ENCODE data around the gene ELOF1. TPM values are rescaled to one million over a fixed set of nuclear protein-coding genes. Genes with fewer than 3 reads are reported as not detected.

The ELOF1 gene
- total RNA-seq, 1 donor from 2014 or later, result 28.9 TPM

GRCh38 chr19:11538232-11539036 lies 20.6 kb downstream of the ELOF1 start, which contains the start of gene CNN1:
Gene CNN1, plus strand, starts transcription at chr19:11538851. Its CDS starts 77 bp downstream, at chr19:11538928.
- no peak for DNase-seq (ENCODE audit: low spot score)
- no peak for ATAC-seq

GRCh38 chr19:11535792-11536595 lies 23.0 kb downstream of the ELOF1 start:
- ATAC-seq (peak; percentile 93), DNase-seq (ENCODE audit: low spot score) (peak; percentile 83)

GRCh38 chr19:11534948-11535347 lies 24.1 kb downstream of the ELOF1 start:
- ATAC-seq (no peak), DNase-seq (ENCODE audit: low spot score) (no peak)

- ATAC-seq (no peak), DNase-seq (ENCODE audit: low spot score) (no peak)
Measured at GRCh38 chr19:11534538-11534937, 24.5 kb downstream of the ELOF1 start.

DNA sequence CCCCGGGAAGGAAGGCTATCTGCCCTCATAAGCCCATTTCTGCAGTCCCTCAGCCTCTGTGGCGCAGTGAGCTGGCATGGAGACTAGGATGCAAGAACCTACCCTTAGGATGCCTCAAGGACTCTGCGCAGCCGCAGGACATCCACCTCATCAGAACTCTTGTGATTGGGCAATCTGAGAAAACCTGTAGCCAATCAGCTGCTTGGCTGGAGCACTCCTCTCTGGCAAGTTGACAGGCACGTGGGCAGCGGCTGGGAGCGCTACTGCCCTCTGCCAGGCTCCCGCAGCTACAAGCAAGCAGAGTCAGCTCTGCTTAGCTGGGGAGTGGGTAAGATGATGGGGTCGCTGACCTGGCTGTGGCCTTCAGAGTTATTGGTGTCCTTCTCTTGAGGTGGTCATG lies 28.6 kb downstream of the ELOF1 start:
- DNase-seq (ENCODE audit: low spot score), result peak; percentile 85
- peak; percentile 60 for ATAC-seq

DNA sequence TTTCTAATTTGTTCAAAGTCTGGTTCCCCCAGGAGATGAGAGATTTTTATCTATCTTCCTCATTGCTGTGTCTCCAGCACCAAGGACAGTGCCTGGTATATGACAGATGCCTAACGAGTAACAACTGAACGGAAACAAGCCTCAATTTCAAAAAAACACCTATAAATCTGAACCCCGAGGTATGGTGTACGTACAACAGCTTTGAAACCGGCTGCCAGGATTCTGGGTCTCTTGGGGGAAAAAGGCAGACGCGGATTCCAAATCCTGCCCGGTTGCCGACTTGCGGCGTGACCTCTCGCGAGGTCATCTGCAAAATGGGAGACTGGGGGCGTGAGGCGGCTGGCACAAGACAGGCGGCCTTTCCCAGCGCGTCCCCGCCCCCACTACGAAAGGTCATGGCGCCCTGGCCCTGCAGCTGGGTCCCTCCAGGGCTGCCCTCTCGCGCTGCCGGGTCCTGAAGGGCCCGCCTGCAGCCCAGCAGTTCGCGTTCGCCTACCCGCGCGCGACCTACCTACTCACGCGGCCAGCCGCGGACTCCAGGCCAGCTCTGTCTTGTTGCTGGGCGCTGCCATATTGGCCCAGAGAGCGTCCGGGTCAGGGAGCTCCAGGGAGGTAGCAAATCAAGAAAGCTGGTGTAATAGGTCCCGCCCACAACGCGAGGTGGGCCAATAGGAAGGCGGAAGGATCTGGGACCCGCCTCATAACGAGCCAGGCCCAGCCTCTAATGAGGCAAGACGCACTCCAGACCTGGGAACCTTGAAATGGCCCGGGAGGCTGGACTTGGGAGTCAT lies 30.3 kb downstream of the ELOF1 start, which contains the start of gene ECSIT:
ECSIT (minus strand) TSS at position 584 of the 791 bp plus-strand sequence. CDS start 9,964 bp downstream, outside the sequence.
- ATAC-seq (peak; percentile 98), DNase-seq (ENCODE audit: low spot score) (peak; percentile 98)

GRCh38 chr19:11519138-11519537 lies 39.9 kb downstream of the ELOF1 start:
- DNase-seq (ENCODE audit: low spot score) (no peak), ATAC-seq (no peak)

DNA sequence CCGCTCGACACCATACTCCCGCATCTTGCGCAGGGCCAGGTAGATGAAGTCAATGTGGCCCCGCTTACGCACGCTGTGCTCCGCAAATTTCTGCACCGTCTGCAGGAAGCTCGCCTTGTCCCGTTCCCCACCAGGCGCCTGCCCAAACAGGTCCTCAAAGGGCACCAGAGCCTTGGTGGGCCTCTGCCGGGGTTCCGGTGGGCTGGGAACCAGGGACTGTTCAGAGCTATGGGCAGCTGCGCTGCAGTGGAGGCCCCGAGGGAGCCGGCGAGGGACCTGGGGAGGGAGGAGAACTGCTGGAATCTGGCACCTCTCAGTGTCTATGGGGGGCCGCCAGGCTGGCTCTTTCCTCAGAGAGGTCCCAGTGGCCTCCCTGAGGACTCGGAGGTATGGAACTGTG lies 45.1 kb downstream of the ELOF1 start:
- DNase-seq (ENCODE audit: low spot score), result no peak
- no peak for ATAC-seq

DNA sequence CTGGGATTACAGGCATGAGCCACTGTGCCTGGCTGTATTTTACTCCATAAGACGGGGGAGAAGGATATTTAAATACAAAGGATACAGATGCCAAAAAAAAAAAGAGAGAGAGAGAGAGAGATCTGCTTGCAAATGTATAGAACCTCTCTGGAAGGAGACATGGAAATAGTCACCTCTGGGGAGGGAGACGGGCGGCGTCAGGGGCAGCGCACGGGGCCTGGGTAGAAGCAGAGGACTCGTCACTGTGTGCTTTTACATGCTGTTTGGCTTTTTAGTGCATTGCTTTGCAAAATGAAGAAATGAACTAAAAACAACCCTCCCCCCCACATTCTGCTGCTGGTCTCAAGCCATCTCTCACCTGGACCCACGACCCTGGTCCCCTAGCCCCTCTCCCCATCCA lies 48.6 kb downstream of the ELOF1 start:
- no peak for DNase-seq (ENCODE audit: low spot score)

DNA sequence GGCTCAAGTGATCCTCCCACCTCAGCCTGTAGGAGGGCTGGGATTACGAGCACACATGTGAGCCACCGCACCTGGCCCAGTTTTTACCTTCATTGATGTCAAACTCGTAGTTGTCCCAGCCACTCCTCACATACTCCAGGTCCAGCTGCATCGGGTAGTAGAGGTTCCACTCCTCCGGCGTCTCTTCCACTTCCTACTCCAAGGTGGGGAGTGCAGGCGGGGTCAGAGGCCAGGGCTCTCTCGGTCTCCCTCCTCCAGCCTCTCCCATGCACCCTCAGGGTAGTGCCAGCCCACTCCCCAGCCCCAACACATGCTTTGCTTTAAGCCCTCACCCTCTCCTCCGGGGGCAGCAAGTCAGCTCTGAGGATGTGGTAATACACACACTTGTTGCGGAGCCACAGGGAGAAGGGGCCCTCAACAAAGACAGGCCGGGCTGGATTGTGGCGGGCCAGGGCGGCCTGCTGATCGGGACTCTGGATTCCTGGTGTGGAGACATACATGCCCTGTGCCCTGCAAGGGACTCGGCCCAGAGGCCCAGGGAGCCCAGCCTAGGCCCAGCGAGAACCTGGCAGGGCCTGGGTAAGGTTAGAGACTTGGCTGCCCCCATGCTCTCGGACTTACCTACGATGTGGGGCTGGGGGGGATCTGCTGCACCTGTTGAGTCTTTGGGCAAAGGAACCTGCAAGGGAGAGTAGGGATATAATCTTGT lies 51.5 kb downstream of the ELOF1 start:
- ATAC-seq (no peak), DNase-seq (ENCODE audit: low spot score) (no peak)

More for the DNA sequence above, 48.6 kb downstream of the ELOF1 start:
- no peak for ATAC-seq

DNA sequence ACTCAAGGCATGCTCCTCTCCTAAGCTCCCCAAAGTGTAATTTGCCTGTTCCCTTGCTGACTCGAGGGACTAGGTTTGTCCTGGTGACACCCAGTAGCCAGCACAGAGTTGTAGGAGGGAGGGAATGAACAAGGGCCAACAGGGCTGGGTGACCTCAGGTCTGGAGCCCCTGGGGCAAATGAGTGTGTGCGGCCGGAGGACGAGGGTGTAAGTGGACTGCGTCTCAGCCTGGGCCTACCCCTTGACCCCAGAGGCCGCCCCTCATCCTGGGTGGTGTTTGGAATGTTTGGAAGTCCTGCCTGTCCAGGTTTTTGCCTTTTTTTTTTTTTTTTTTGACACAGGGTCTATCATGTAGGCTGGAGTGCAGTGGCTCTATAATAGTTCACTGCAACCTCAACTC lies 52.1 kb downstream of the ELOF1 start:
- ATAC-seq (no peak), DNase-seq (ENCODE audit: low spot score) (no peak)

- ATAC-seq (peak; percentile 53), DNase-seq (ENCODE audit: low spot score) (no peak)
Measured at GRCh38 chr19:11506101-11506555, 52.9 kb downstream of the ELOF1 start.

DNA sequence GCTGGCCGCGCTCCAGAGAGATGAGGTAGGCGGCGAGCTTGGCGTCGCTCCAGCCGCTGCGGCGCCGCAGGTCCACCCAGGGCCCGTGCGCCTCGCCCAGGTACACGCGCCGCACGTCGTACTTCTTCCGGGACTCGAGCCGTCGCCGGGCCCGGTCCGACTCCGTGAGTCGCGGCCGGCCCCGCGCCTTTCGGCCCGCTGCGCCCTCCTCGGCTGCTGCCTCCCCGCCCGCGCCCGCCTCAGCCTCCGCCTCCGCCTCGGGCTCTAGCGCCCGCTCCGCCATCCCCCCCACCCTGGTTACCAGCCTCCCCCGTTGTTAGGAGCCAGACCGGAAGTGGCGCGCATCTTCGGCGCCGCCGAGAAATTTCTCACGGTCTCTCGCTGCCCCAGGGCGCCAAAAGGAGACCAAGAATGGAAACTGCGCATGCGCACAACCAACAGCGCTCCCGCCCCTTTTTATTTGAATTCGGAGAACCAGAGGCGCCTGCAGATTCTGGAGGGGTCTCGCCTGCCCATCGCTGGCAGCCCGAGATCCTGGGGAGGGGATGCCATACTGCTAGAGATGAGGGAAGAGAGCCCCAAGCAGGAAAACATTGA lies 53.4 kb downstream of the ELOF1 start, which contains the start of gene ZNF653:
ZNF653 (minus strand) TSS at position 336 of the 597 bp plus-strand sequence; CDS start at position 283, 53 bp downstream.
- ATAC-seq, result peak; percentile 80
- DNase-seq (ENCODE audit: low spot score), result peak; percentile 96

DNA sequence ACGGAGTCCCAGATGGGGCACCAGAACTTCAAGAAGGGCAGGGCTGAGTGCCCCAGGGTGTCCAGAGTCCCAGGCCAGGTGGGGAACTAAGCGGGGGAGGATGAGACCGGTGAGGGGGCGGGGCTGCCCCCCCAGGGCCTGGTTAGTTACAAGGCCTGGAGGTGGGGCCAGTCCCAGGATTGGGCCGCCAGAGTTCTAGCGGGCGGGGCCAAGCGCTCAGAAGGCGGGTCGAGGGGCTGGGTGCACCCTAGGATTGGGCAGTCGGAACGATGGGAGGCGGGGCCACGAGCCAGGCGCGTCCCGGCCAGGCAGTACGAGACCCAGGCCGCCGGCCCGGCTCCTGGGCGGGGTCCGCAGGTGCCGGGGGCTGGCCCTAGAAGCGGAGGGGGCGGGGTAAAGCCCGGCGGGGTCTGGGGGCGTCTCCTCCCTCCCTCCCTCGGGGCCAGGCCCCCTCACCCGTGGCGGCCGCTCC lies 54.0 kb downstream of the ELOF1 start:
- peak; percentile 98 for DNase-seq (ENCODE audit: low spot score)
- ATAC-seq, result peak; percentile 92

DNA sequence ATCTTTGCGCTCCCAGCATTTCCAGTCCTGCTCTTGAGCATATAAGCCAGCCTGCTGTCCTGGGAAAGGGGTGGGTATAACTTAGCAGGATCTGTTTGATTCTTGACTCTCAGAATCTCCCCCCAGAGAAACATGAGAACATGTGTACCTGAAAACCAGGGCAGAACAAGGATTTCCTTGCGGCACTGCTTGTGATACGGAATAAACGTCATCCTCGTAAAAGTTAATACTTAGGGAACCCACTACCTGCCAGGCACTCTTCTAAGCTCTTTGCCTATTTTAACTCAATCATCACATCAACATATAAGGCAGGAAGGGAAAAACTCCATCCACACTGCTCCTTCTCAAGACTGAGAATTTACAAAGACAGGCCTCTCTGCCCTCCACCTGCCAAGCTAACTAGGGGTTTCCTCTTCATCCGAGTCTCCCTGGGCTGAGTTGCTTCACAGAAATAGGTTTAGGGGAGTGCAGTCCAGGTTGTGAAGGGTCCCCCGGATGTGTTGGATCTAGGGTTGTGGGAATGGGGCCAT lies 54.5 kb downstream of the ELOF1 start:
- DNase-seq (ENCODE audit: low spot score) (no peak), ATAC-seq (no peak)

All from left lobe of liver (tissue), 2 donors.